Vagina (tissue), 2 donors: Measurements from ENCODE around the gene MON1B. TPM values are rescaled to one million over a fixed set of nuclear protein-coding genes. Genes with fewer than 3 reads are reported as not detected.
"Not testable (repeated sequence)": the region's sequence is repeated elsewhere in the genome, so short reads cannot be mapped to it uniquely, and the experiment has no call there.

ENCODE experiments used
- DNase-seq, 2 donors: peaks; one replicate each; pipeline ENCODE4 v3.0.0-alpha.2; 2017; ENCODE audit errors: extremely low spot score in 2 of 2
- H3K27ac ChIP-seq: fragments of 200-600 bp; sonication (generic); one replicate; pipeline ENCODE4 v1.5.1; 2019
- H3K27me3 ChIP-seq: fragments of 200-600 bp; sonication (generic); one replicate; pipeline ENCODE4 v1.5.1; 2019
- H3K36me3 ChIP-seq, 2 donors: fragments of 200-600 bp; sonication (generic); one replicate each; pipeline ENCODE4 v1.5.1; 2017 to 2019
- H3K4me1 ChIP-seq: fragments of 200-600 bp; sonication (generic); one replicate; pipeline ENCODE4 v1.5.1; 2019
- H3K4me3 ChIP-seq, 2 donors: fragments of 200-600 bp; sonication (generic); 1 replicate in 1 of 2; 2 replicates in 1 of 2; pipeline ENCODE4 v1.5.1; 2016 to 2019
- H3K9me3 ChIP-seq: fragments of 200-600 bp; sonication (generic); one replicate; pipeline ENCODE4 v1.5.1; 2019
- CTCF ChIP-seq, 3 experiments: fragments of 450-650 bp in 2 of 3; fragments of 200-600 bp in 1 of 3; sonication (generic) in 1 of 3; IDR thresholded peaks; one replicate each; pipeline ENCODE4 v1.5.1; 2017 to 2019; ENCODE audit warnings: antibody characterized with exemption in 3 of 3, mild to moderate bottlenecking in 2 of 3, moderate library complexity in 2 of 3
- POLR2A ChIP-seq, 2 donors: fragments of 450-650 bp; IDR thresholded peaks; one replicate each; pipeline ENCODE4 v1.6.1; 2017; ENCODE audit warnings: antibody characterized with exemption in 2 of 2, mild to moderate bottlenecking in 2 of 2, moderate library complexity in 2 of 2
- POLR2AphosphoS5 ChIP-seq, 2 donors: sonication (generic); formaldehyde crosslinking; IDR thresholded peaks; one replicate each; pipeline ENCODE4 v1.9.0; 2017; ENCODE audit warnings: antibody characterized with exemption in 2 of 2, mild to moderate bottlenecking in 2 of 2, low read depth in 1 of 2; ENCODE audit not compliant: insufficient read depth in 1 of 2
- intact Hi-C: fragments of 100-400 bp; cut with DNase I; formaldehyde crosslinking; loops from one replicate; pipeline ENCODE4 v1.15.1; 2023
- total RNA-seq: library from RNA; depleted of rRNA; stranded (reverse); fragments of >200 nt; gene quantifications from one replicate; pipeline ENCODE4 v1.2.3, GENCODE V29; 2016

Gene MON1B
- total RNA-seq, 1 donor from 2014 or later = 28.2 TPM

GRCh38 chr16:77231047-77231446, 40.1 kb downstream of the MON1B start:
- Histone ChIP-seq H3K4me3 (no peak overlapping the region), H3K27me3 (no peaks in the 10 kb centered on the region), H3K4me1 (no peaks in the 10 kb centered on the region), H3K27ac (no peak overlapping the region), H3K9me3 (no peaks in the 10 kb centered on the region), H3K36me3 (no peaks in the 10 kb centered on the region)
- TF ChIP-seq POLR2A (IDR thresholded peaks at IDR 0.05) = no peak
- no peak for TF ChIP-seq CTCF (IDR thresholded peaks at IDR 0.05)
- no peak for TF ChIP-seq POLR2AphosphoS5 (IDR thresholded peaks at IDR 0.05; ENCODE audit: insufficient read depth in 1 of 2, low read depth in 1 of 2)
- intact Hi-C loops = loop anchor here (10.0 kb wide), 1 partner anchor 424 kb away; no protein-coding TSS in a partner anchor
- no peak for DNase-seq

GRCh38 chr16:77233799-77234519, 43.0 kb downstream of the MON1B start:
- DNase-seq = no peak
- H3K4me1 ChIP-seq = no peaks in the 10 kb centered on the region
- H3K27me3 ChIP-seq = no peaks in the 10 kb centered on the region
- no peak overlapping the region for H3K4me3 ChIP-seq
- H3K27ac ChIP-seq = no peak overlapping the region
- intact Hi-C loops = loop anchor here (10.0 kb wide), 1 partner anchor 421 kb away; no protein-coding TSS in a partner anchor
- H3K36me3 ChIP-seq = no peaks in the 10 kb centered on the region
- no peaks in the 10 kb centered on the region for H3K9me3 ChIP-seq
- TF ChIP-seq POLR2A (IDR thresholded peaks at IDR 0.05) (no peak), POLR2AphosphoS5 (IDR thresholded peaks at IDR 0.05; ENCODE audit: insufficient read depth in 1 of 2, low read depth in 1 of 2) (no peak), CTCF (IDR thresholded peaks at IDR 0.05) (no peak)

- H3K4me1 ChIP-seq = no peaks in the 10 kb centered on the region
- TF ChIP-seq POLR2A (IDR thresholded peaks at IDR 0.05) (no peak), POLR2AphosphoS5 (IDR thresholded peaks at IDR 0.05; ENCODE audit: insufficient read depth in 1 of 2, low read depth in 1 of 2) (no peak), CTCF (IDR thresholded peaks at IDR 0.05) (no peak)
- H3K27ac ChIP-seq = no peak overlapping the region
- intact Hi-C loops = loop anchor here (5.0 to 10.0 kb wide), 2 partner anchors 348 to 420 kb away; no protein-coding TSS in a partner anchor
- no peaks in the 10 kb centered on the region for H3K36me3 ChIP-seq
- H3K4me3 ChIP-seq = no peak overlapping the region
- no peak for DNase-seq
- no peaks in the 10 kb centered on the region for H3K27me3 ChIP-seq
- no peaks in the 10 kb centered on the region for H3K9me3 ChIP-seq
Observed at GRCh38 chr16:77234611-77235010, 43.6 kb downstream of the MON1B start.

- Histone ChIP-seq H3K4me1 (no peaks in the 10 kb centered on the region), H3K27ac (no peak overlapping the region), H3K4me3 (peak overlapping the region in 1 of 2 donors; percentile 35), H3K36me3 (no peaks in the 10 kb centered on the region), H3K9me3 (no peaks in the 10 kb centered on the region), H3K27me3 (no peaks in the 10 kb centered on the region)
- DNase-seq = no peak
- TF ChIP-seq POLR2AphosphoS5 (IDR thresholded peaks at IDR 0.05; ENCODE audit: insufficient read depth in 1 of 2, low read depth in 1 of 2) (peak; percentile 13 to 36), POLR2A (IDR thresholded peaks at IDR 0.05) (no peak), CTCF (IDR thresholded peaks at IDR 0.05) (peak; percentile 99 to 100 (median 100))
- intact Hi-C loops = loop anchor here (5.0 to 10.0 kb wide), 2 partner anchors 346 to 419 kb away; no protein-coding TSS in a partner anchor
Observed at GRCh38 chr16:77236063-77236511, 45.1 kb downstream of the MON1B start.

- no peaks in the 10 kb centered on the region for H3K9me3 ChIP-seq
- H3K27ac ChIP-seq = no peak overlapping the region
- no peak overlapping the region for H3K4me3 ChIP-seq
- TF ChIP-seq CTCF (IDR thresholded peaks at IDR 0.05) (no peak), POLR2AphosphoS5 (IDR thresholded peaks at IDR 0.05; ENCODE audit: insufficient read depth in 1 of 2, low read depth in 1 of 2) (no peak), POLR2A (IDR thresholded peaks at IDR 0.05) (no peak)
- intact Hi-C loops = loop anchor here (5.0 to 10.0 kb wide), 2 partner anchors 344 to 416 kb away; no protein-coding TSS in a partner anchor
- no peaks in the 10 kb centered on the region for H3K4me1 ChIP-seq
- no peaks in the 10 kb centered on the region for H3K36me3 ChIP-seq
- DNase-seq = no peak
- H3K27me3 ChIP-seq = no peaks in the 10 kb centered on the region
Observed at GRCh38 chr16:77238593-77238992, 47.6 kb downstream of the MON1B start.

GRCh38 chr16:77242471-77242870, 51.5 kb downstream of the MON1B start:
- H3K36me3 ChIP-seq = not testable (repeated sequence)

More at GRCh38 chr16:77242471-77242870, 51.5 kb downstream of the MON1B start:
- H3K9me3 ChIP-seq, H3K4me3 ChIP-seq, intact Hi-C loops, DNase-seq, H3K4me1 ChIP-seq, H3K27ac ChIP-seq, H3K27me3 ChIP-seq: not testable (repeated sequence)
